NCI-H2029 (cell line): ENCODE results near the gene ENPP7.

Experiments
- DNase-seq: peaks from one replicate; lab custom pipeline; 2025; lab: John Stamatoyannopoulos, UW

Gene ENPP7

GRCh38 chr17:79778504-79779083 is 47.9 kb downstream of the ENPP7 start:
- no peak for DNase-seq

GRCh38 chr17:79779084-79779529 is 48.4 kb downstream of the ENPP7 start:
- no peak for DNase-seq

- DNase-seq = no peak
Measured at GRCh38 chr17:79779661-79780365, 49.1 kb downstream of the ENPP7 start.

- no peak for DNase-seq
Measured at GRCh38 chr17:79781012-79781650, 50.4 kb downstream of the ENPP7 start.

- DNase-seq = no peak
Measured at GRCh38 chr17:79781736-79782575, 51.2 kb downstream of the ENPP7 start.

GRCh38 chr17:79783891-79784290 is 53.1 kb downstream of the ENPP7 start:
- no peak for DNase-seq

- no peak for DNase-seq
Measured at GRCh38 chr17:79784353-79785016, 53.7 kb downstream of the ENPP7 start.

- DNase-seq = no peak
Measured at GRCh38 chr17:79785017-79785899, 54.5 kb downstream of the ENPP7 start.

GRCh38 chr17:79785900-79786810 is 55.4 kb downstream of the ENPP7 start:
- no peak for DNase-seq

- no peak for DNase-seq
Measured at GRCh38 chr17:79786930-79787643, 56.3 kb downstream of the ENPP7 start.

- DNase-seq = no peak
Measured at GRCh38 chr17:79788455-79788854, 57.7 kb downstream of the ENPP7 start.

- no peak for DNase-seq
Measured at GRCh38 chr17:79788989-79789942, 58.5 kb downstream of the ENPP7 start.

GRCh38 chr17:79789943-79790804 is 59.4 kb downstream of the ENPP7 start:
- DNase-seq = no peak

GRCh38 chr17:79790805-79791734 is 60.3 kb downstream of the ENPP7 start:
- no peak for DNase-seq

GRCh38 chr17:79791735-79792161 is 61.0 kb downstream of the ENPP7 start:
- DNase-seq = no peak
